ENCODE data around the gene SRP72. TPM values are rescaled to one million over a fixed set of nuclear protein-coding genes. Genes with fewer than 3 reads are reported as not detected.
"Not testable (repeated sequence)": the region's sequence is repeated elsewhere in the genome, so short reads cannot be mapped to it uniquely, and the experiment has no call there.

The SRP72 gene
- total RNA-seq, 1 experiment from 2014 or later = 146 TPM

- Histone ChIP-seq H3K9ac (ENCODE audit: low read length) (peak overlapping the region; percentile 89), H3K4me2 (ENCODE audit: low read length) (peak overlapping the region; percentile 79), H3K27ac (ENCODE audit: low read depth, low read length) (peak overlapping the region; percentile 75), H3K4me1 (ENCODE audit: control insufficient read depth in 1 of 2, insufficient read depth in 2 of 2, low read length in 2 of 2) (peaks cover 13 to 28% of the 10 kb centered on the region in 2 experiments), H3K79me2 (ENCODE audit: insufficient read depth, low read length) (peaks cover 89% of the 10 kb centered on the region), H3K4me3 (replicated peaks in 1 of 2; ENCODE audit: low read depth in 1 of 2, low read length in 2 of 2) (peak overlapping the region; percentile 88 to 91), H3K36me3 (ENCODE audit: control insufficient read depth in 1 of 2, insufficient read depth in 2 of 2, low read length in 2 of 2) (peaks cover 9 to 24% of the 10 kb centered on the region in 2 experiments; a peak in 3 of 4 replicates)
- intact Hi-C loops (cut with micrococcal nuclease) = loop anchor here (2.0 kb wide), 1 partner anchor 32 kb away; the partner anchor contains the start of gene PPAT
- H4K20me1 ChIP-seq (ENCODE audit: insufficient read depth); H2AFZ ChIP-seq (ENCODE audit: low read depth, low read length, poor library complexity, severe bottlenecking); H3K9me2 ChIP-seq (ENCODE audit: insufficient read depth); BruUV-seq (replicated peaks); H3K9me3 ChIP-seq (ENCODE audit: control insufficient read depth in 1 of 2, insufficient read depth in 1 of 2, low read depth in 1 of 2, low read length in 2 of 2); CTCF ChIA-PET; H3K27me3 ChIP-seq (ENCODE audit: insufficient read depth, low read length): not testable (repeated sequence)
- ATAC-seq (peak; percentile 34; the same call in 1 of the 2 replicates), DNase-seq (ENCODE audit: low read depth, low spot score) (peak; percentile 36)
- TF ChIP-seq FOSL1 (IDR thresholded peaks at IDR 0.05; ENCODE audit: low read depth) (0 out of 2 replicates have a peak, but pooled peaks have one; percentile 29), SP1 (IDR thresholded peaks at IDR 0.05; ENCODE audit: low read depth) (0 out of 2 replicates have a peak, but pooled peaks have one; percentile 19), POLR2AphosphoS5 (IDR thresholded peaks at IDR 0.05; ENCODE audit: low read depth, low read length) (peak; percentile 40; the same call in 1 of the 2 replicates), MAX (IDR thresholded peaks at IDR 0.05) (0 out of 2 replicates have a peak, but pooled peaks have one; percentile 32)
- ChIA-PET RAD21 (ENCODE audit: low non-redundant PET in 1 of 2, low total read pairs in 2 of 2, uncharacterized antibody in 2 of 2, unreplicated experiment in 2 of 2) (interaction anchor here in 1 of 2 experiments (0.7 kb wide), 1 partner anchor 80 kb away, joined by 4 read pairs; no protein-coding TSS in a partner anchor), POLR2A (interaction anchor here (0.6 to 1.4 kb wide), 5 partner anchors 10 to 294 kb away, joined by 3 to 11 read pairs (median 3); partner anchors contain the start of genes PAICS and PPAT)
Observed at GRCh38 chr4:56466296-56466761, 1.1 kb upstream of the SRP72 start.

- no peak overlapping the region for H2AFZ ChIP-seq (ENCODE audit: low read depth, low read length, poor library complexity, severe bottlenecking)
- CTCF ChIA-PET = no interaction called here
- ATAC-seq = no peak
- no peaks in the 10 kb centered on the region for H3K9me2 ChIP-seq (ENCODE audit: insufficient read depth)
- peaks cover 10 to 25% of the 10 kb centered on the region in 2 experiments; a peak in 3 of 4 replicates for H3K36me3 ChIP-seq (ENCODE audit: control insufficient read depth in 1 of 2, insufficient read depth in 2 of 2, low read length in 2 of 2)
- H3K4me1 ChIP-seq (ENCODE audit: control insufficient read depth in 1 of 2, insufficient read depth in 2 of 2, low read length in 2 of 2) = peaks cover 13 to 28% of the 10 kb centered on the region in 2 experiments
- peaks cover 88% of the 10 kb centered on the region for H3K79me2 ChIP-seq (ENCODE audit: insufficient read depth, low read length)
- DNase-seq (ENCODE audit: low read depth, low spot score) = no peak
- peak overlapping the region; percentile 89 for H3K9ac ChIP-seq (ENCODE audit: low read length)
- intact Hi-C loops (cut with micrococcal nuclease) = loop anchor here (2.0 kb wide), 1 partner anchor 32 kb away; the partner anchor contains the start of gene PPAT
- peak overlapping the region; percentile 79 for H3K4me2 ChIP-seq (ENCODE audit: low read length)
- H3K4me3 ChIP-seq (replicated peaks in 1 of 2; ENCODE audit: low read depth in 1 of 2, low read length in 2 of 2) = peak overlapping the region; percentile 88 to 91
- POLR2A ChIA-PET = interaction anchor here (0.6 to 1.4 kb wide), 4 partner anchors 11 to 100 kb away, joined by 3 to 11 read pairs (median 4); partner anchors contain the start of genes PAICS and PPAT
- TF ChIP-seq FOSL1 (IDR thresholded peaks at IDR 0.05; ENCODE audit: low read depth) (no peak), CBX3 (IDR thresholded peaks at IDR 0.05; ENCODE audit: low read depth) (no peak), POLR2AphosphoS5 (IDR thresholded peaks at IDR 0.05; ENCODE audit: low read depth, low read length) (no peak), ZBTB33 (IDR thresholded peaks at IDR 0.05; ENCODE audit: extremely low read depth, insufficient replicate concordance, low read length) (no peak), TCF7L2 (IDR thresholded peaks at IDR 0.05; ENCODE audit: borderline replicate concordance, extremely low read depth, insufficient read depth, insufficient read length) (no peak), EZH2phosphoT487 (IDR thresholded peaks at IDR 0.05; ENCODE audit: borderline replicate concordance) (no peak), ZNF274 (IDR thresholded peaks at IDR 0.05; ENCODE audit: low read depth, low read length) (no peak), EGR1 (IDR thresholded peaks at IDR 0.05; ENCODE audit: low read depth) (no peak), ZFX (IDR thresholded peaks at IDR 0.05) (no peak), ATF3 (IDR thresholded peaks at IDR 0.05) (no peak), SP1 (IDR thresholded peaks at IDR 0.05; ENCODE audit: low read depth) (no peak), JUND (IDR thresholded peaks at IDR 0.05) (no peak), CEBPB (IDR thresholded peaks at IDR 0.05; ENCODE audit: low read depth) (no peak), ELF1 (IDR thresholded peaks at IDR 0.05; ENCODE audit: borderline replicate concordance, low read depth) (no peak), SIN3A (IDR thresholded peaks at IDR 0.05; ENCODE audit: low read depth) (no peak), YY1 (IDR thresholded peaks at IDR 0.05; ENCODE audit: extremely low read depth, insufficient replicate concordance, low read depth, low read length) (no peak)
- no peaks in the 10 kb centered on the region for H3K9me3 ChIP-seq (ENCODE audit: control insufficient read depth in 1 of 2, insufficient read depth in 1 of 2, low read depth in 1 of 2, low read length in 2 of 2)
- H3K27me3 ChIP-seq (ENCODE audit: insufficient read depth, low read length) = no peaks in the 10 kb centered on the region
- H4K20me1 ChIP-seq (ENCODE audit: insufficient read depth) = 0 out of 2 replicates have a peak, but pooled peaks cover 7% of the 10 kb centered on the region
- H3K27ac ChIP-seq (ENCODE audit: low read depth, low read length) = peak overlapping the region; percentile 75
- RAD21 ChIA-PET (ENCODE audit: low non-redundant PET in 1 of 2, low total read pairs in 2 of 2, uncharacterized antibody in 2 of 2, unreplicated experiment in 2 of 2) = no interaction called here
- TSS peak; percentile 61 for BruUV-seq (replicated peaks)
Observed at GRCh38 chr4:56466910-56467283, 520 bp upstream of the SRP72 start.
